ENCODE measurements around the gene KRT28.

KRT28 gene

GRCh38 chr17:40799859-40800258, at the start of gene KRT28:
KRT28 (minus strand) TSS chr17:40799959; CDS start chr17:40799893, 66 bp downstream.
- DNase-seq (ENCODE audit: low spot score) = no peak

GRCh38 chr17:40848583-40849235, 49.0 kb upstream of the KRT28 start:
- DNase-seq (ENCODE audit: low spot score) = no peak

GRCh38 chr17:40846515-40847144, 46.9 kb upstream of the KRT28 start:
- no peak for DNase-seq (ENCODE audit: low spot score)

- DNase-seq (ENCODE audit: low spot score) = no peak
These were observed 44.9 kb upstream of the KRT28 start for GRCh38 chr17:40844671-40845107.

GRCh38 chr17:40843242-40843641, 43.5 kb upstream of the KRT28 start:
- no peak for DNase-seq (ENCODE audit: low spot score)

GRCh38 chr17:40841246-40841645, 41.5 kb upstream of the KRT28 start:
- no peak for DNase-seq (ENCODE audit: low spot score)

GRCh38 chr17:40839194-40839593, 39.4 kb upstream of the KRT28 start:
- no peak for DNase-seq (ENCODE audit: low spot score)

GRCh38 chr17:40836020-40836419, 36.3 kb upstream of the KRT28 start:
- DNase-seq (ENCODE audit: low spot score) = no peak

- no peak for DNase-seq (ENCODE audit: low spot score)
These were observed 34.1 kb upstream of the KRT28 start for GRCh38 chr17:40833882-40834281.

- no peak for DNase-seq (ENCODE audit: low spot score)
These were observed 33.1 kb upstream of the KRT28 start for GRCh38 chr17:40832840-40833239.

GRCh38 chr17:40830085-40830776, 30.5 kb upstream of the KRT28 start:
- no peak for DNase-seq (ENCODE audit: low spot score)

- DNase-seq (ENCODE audit: low spot score) = no peak
These were observed 28.8 kb upstream of the KRT28 start for GRCh38 chr17:40828454-40829044.

- DNase-seq (ENCODE audit: low spot score) = no peak
These were observed 28.1 kb upstream of the KRT28 start for GRCh38 chr17:40827746-40828453.

- no peak for DNase-seq (ENCODE audit: low spot score)
These were observed 25.8 kb upstream of the KRT28 start for GRCh38 chr17:40825599-40825998.

GRCh38 chr17:40824015-40824832, 24.5 kb upstream of the KRT28 start:
- no peak for DNase-seq (ENCODE audit: low spot score)

- no peak for DNase-seq (ENCODE audit: low spot score)
These were observed 22.5 kb upstream of the KRT28 start, which contains the start of gene KRT10 for GRCh38 chr17:40822132-40822812. KRT10 (minus strand) TSS chr17:40822614; CDS start chr17:40822585, 29 bp downstream.

- no peak for DNase-seq (ENCODE audit: low spot score)
These were observed 21.8 kb upstream of the KRT28 start for GRCh38 chr17:40821536-40821935.

GRCh38 chr17:40820228-40820838, 20.6 kb upstream of the KRT28 start:
- no peak for DNase-seq (ENCODE audit: low spot score)

- DNase-seq (ENCODE audit: low spot score) = no peak
These were observed 19.9 kb upstream of the KRT28 start for GRCh38 chr17:40819528-40820125.
